ENCODE results near the gene NOL11. TPM values are rescaled to one million over a fixed set of nuclear protein-coding genes. Genes with fewer than 3 reads are reported as not detected.

NOL11 gene
- total and polyA plus RNA-seq, 2 of the 4 experiments (the other 2 are of a cell fraction), result 26.2 to 58.3 TPM

GRCh38 chr17:67693811-67694210, 23.9 kb upstream of the NOL11 start:
- H2BK20ac ChIP-seq (ENCODE audit: low read depth, low read length), result no peak overlapping the region

More at GRCh38 chr17:67693811-67694210, 23.9 kb upstream of the NOL11 start:
- ChIA-PET CTCF (interaction anchor here (1.2 kb wide), 1 partner anchor 315 kb away, joined by 3 read pairs; no protein-coding TSS in a partner anchor), POLR2A (ENCODE audit: unreplicated experiment) (no interaction called here)
- Histone ChIP-seq H2BK15ac (ENCODE audit: low read depth, low read length) (no peak overlapping the region), H4K8ac (ENCODE audit: low read depth in 2 of 2, low read length in 2 of 2) (no peak overlapping the region), H3K4me1 (ENCODE audit: control insufficient read depth, insufficient read depth, low read length) (no peaks in the 10 kb centered on the region; the same call in none of the 2 replicates), H3K14ac (replicated peaks; ENCODE audit: low read depth, low read length) (no peak overlapping the region), H3K79me1 (ENCODE audit: low read depth in 1 of 2, low read length in 2 of 2) (no peaks in the 10 kb centered on the region), H3K56ac (ENCODE audit: extremely low read depth, insufficient read depth, low read length) (no peak overlapping the region), H3K9me1 (ENCODE audit: insufficient read depth, low read length) (no peaks in the 10 kb centered on the region), H2BK120ac (ENCODE audit: low read depth, low read length) (no peak overlapping the region), H3K23ac (ENCODE audit: low read depth, low read length) (no peak overlapping the region), H4K5ac (ENCODE audit: low read depth, low read length) (no peak overlapping the region), H3K9ac (ENCODE audit: low read depth, low read length) (no peak overlapping the region), H3K18ac (ENCODE audit: low read depth, low read length) (no peak overlapping the region), H3K9me3 (ENCODE audit: control insufficient read depth, insufficient read depth, low read length) (no peaks in the 10 kb centered on the region), H3K4me2 (ENCODE audit: low read depth, low read length) (no peak overlapping the region), H2AK5ac (ENCODE audit: low read depth, low read length) (no peak overlapping the region), H3K27ac (ENCODE audit: insufficient read depth, low read length) (no peak overlapping the region), H3K4me3 (ENCODE audit: insufficient read depth, low read depth, low read length) (no peak overlapping the region), H3K36me3 (ENCODE audit: control insufficient read depth, insufficient read depth, low read length) (no peaks in the 10 kb centered on the region), H4K20me1 (ENCODE audit: insufficient read depth, low read length) (no peaks in the 10 kb centered on the region), H2BK5ac (ENCODE audit: low read depth, low read length, poor library complexity, severe bottlenecking) (no peak overlapping the region), H3K4ac (ENCODE audit: low read depth, low read length) (no peak overlapping the region), H2AFZ (replicated peaks; ENCODE audit: low read length, poor library complexity) (no peak overlapping the region), H2AK9ac (replicated peaks; ENCODE audit: low read depth, low read length, poor library complexity) (no peak overlapping the region), H3K27me3 (ENCODE audit: control insufficient read depth, insufficient read depth, low read length) (no peaks in the 10 kb centered on the region), H4K91ac (ENCODE audit: insufficient read depth, low read depth, low read length) (no peak overlapping the region)
- intact Hi-C loops (cut with micrococcal nuclease) (no loop called here), dilution Hi-C loops (cut with HindIII; ENCODE audit: low sequenced_read_pairs, unreplicated experiment) (no loop called here), in situ Hi-C loops (cut with MboI; ENCODE audit: low sequenced_read_pairs) (no loop called here)
- DNase-seq (no peak), ATAC-seq (ENCODE audit: low read depth) (no peak)
- TF ChIP-seq MAZ (IDR thresholded peaks at IDR 0.05; ENCODE audit: borderline replicate concordance, low read depth, low read length) (no peak), ELK1 (IDR thresholded peaks at IDR 0.05; ENCODE audit: borderline replicate concordance, low read depth, low read length) (no peak), RCOR1 (IDR thresholded peaks at IDR 0.05; ENCODE audit: insufficient replicate concordance, low read length) (no peak), MAFK (IDR thresholded peaks at IDR 0.05; ENCODE audit: low read depth, low read length) (no peak), CHD1 (IDR thresholded peaks at IDR 0.05; ENCODE audit: low read depth, low read length) (no peak), FOS (IDR thresholded peaks at IDR 0.05; ENCODE audit: low read depth, low read length) (no peak), USF2 (IDR thresholded peaks at IDR 0.05; ENCODE audit: low read depth, low read length) (no peak), SMC3 (IDR thresholded peaks at IDR 0.05; ENCODE audit: low read depth, low read length) (no peak), NFE2L2 (IDR thresholded peaks at IDR 0.05; ENCODE audit: low read depth, low read length) (no peak), CEBPB (IDR thresholded peaks at IDR 0.05; ENCODE audit: low read depth, low read length) (no peak)
- no TSS peak for BruUV-seq (replicated peaks)
